Epithelial cell of esophagus (primary cell): Measurements from ENCODE around the gene CDH9.
A peak's percentile ranks its signal among the peaks of the same experiment; 100 is the strongest.

Experiments
- DNase-seq: peaks from one replicate; pipeline ENCODE4 v3.0.0; 2010; ENCODE audit warnings: low read depth
- H3K4me3 ChIP-seq: 2 replicates; pipeline ENCODE4 v1.5.1; 2011; ENCODE audit warnings: mild to moderate bottlenecking, low read length, control low read depth
- CTCF ChIP-seq: IDR thresholded peaks from 2 replicates; pipeline ENCODE4 v1.5.1; 2011; ENCODE audit warnings: low read depth, mild to moderate bottlenecking, low read length, control low read depth, inconsistent platforms; ENCODE audit not compliant: insufficient read depth; ENCODE audit errors: missing control alignments

Gene CDH9

GRCh38 chr5:26959290-26959689 is 79.1 kb downstream of the CDH9 start:
- DNase-seq, result no peak
- no peak for TF ChIP-seq CTCF
- H3K4me3 ChIP-seq, result no peak overlapping the region

- no peak for DNase-seq
- TF ChIP-seq CTCF, result no peak
- no peak overlapping the region for H3K4me3 ChIP-seq
These were observed 83.2 kb downstream of the CDH9 start for GRCh38 chr5:26955161-26955560.

- peak; percentile 30 for DNase-seq
- no peak for TF ChIP-seq CTCF
- no peak overlapping the region for H3K4me3 ChIP-seq
These were observed 89.5 kb downstream of the CDH9 start for GRCh38 chr5:26948921-26949320.

GRCh38 chr5:26945901-26946300 is 92.5 kb downstream of the CDH9 start:
- DNase-seq, result peak; percentile 63

GRCh38 chr5:26942481-26942880 is 95.9 kb downstream of the CDH9 start:
- H3K4me3 ChIP-seq, result no peak overlapping the region
- DNase-seq, result peak; percentile 95
- TF ChIP-seq CTCF, result no peak

More at GRCh38 chr5:26945901-26946300, 92.5 kb downstream of the CDH9 start:
- no peak overlapping the region for H3K4me3 ChIP-seq
- no peak for TF ChIP-seq CTCF

- no peak overlapping the region for H3K4me3 ChIP-seq
- DNase-seq, result peak; percentile 61
These were observed 97.4 kb downstream of the CDH9 start for GRCh38 chr5:26940994-26941393.

More at GRCh38 chr5:26940994-26941393, 97.4 kb downstream of the CDH9 start:
- no peak for TF ChIP-seq CTCF
